Measurements from ENCODE around the gene SLC7A1.

SLC7A1 gene

DNA sequence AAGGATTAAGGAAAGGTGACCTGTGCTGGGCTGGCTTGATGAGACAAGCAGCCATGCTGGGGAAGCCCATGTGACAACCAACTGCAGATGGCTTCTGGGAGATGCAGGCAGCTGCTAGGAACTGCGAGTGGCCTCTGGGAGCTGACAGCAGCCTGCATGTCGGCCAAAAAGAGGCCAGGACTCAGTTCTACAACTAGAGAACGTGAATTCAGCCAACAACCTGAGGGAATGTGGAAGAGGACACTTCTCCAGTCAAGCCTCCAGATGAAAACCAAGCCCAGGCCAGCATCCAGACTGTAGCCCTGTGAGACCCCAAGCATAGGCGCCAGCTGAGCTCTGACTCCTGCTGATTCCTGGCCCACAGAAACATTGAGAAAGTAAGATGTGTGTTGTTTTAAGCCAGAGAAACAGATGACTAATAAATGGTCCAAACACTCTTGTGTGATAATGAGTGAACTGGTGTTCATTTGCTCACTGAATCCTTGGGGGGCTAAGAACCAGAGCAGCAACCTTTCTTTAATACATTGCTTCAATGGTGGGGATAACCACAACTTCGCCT, 45.0 kb downstream of the SLC7A1 start:
- DNase-seq, result no peak

GRCh38 chr13:29548722-29549121, 46.8 kb downstream of the SLC7A1 start:
- no peak for DNase-seq

DNA sequence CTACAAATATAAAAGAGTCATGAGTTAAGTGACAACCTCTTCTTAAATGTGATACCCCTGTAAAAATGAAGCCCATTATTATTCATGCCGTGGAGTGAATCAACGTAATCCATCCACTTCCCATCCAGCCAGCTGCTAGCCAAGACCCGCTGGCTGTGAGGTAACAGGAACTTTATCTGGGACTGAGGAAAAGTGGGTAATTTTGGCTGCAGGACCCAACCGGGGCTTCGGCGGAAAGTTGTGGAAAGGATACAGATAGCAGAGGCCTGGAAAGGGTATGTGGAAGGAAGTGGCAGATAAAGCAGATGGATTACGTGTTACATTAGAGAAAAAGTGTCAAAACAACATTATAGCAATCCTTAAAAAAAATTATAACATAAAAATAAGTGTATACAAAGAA, 48.3 kb downstream of the SLC7A1 start:
- DNase-seq, result no peak

DNA sequence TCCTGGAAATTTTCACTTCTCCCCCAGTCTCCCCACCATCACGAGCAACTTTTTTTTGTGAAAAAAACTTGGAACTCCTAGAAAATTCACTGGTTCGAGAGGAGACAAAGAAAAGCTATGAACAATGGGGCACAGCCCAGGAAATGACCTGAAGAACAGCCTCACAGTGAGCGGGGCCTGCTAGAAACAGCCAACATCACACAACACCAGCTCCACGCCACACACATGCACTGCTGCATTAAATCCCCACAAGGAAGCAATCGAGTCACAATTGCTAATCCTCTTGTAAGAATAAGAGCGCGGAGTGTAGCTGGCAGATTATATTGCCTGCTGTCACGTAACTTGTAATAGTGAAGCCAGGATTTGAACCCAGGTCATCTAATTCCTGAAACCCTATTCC, 48.8 kb downstream of the SLC7A1 start:
- DNase-seq, result no peak

DNA sequence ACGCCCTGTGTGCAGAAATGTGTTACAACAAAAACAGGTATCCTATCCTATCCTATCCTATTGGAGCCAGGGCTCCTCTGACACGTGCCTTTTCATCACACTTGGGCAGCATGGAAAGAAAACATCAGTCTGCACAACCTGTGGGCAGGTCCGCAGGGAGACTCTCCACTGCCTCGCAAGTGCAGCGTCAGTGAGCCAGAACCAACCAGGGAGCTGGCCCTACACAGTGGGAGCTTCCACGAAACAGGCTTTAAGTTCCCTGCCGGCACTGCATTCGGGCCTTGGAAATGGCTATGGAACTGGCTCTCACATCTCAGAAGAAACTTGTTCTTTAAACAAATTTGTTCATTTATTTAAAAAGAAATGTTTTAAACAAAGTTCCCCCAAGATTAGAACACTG, 49.5 kb downstream of the SLC7A1 start:
- DNase-seq, result no peak

DNA sequence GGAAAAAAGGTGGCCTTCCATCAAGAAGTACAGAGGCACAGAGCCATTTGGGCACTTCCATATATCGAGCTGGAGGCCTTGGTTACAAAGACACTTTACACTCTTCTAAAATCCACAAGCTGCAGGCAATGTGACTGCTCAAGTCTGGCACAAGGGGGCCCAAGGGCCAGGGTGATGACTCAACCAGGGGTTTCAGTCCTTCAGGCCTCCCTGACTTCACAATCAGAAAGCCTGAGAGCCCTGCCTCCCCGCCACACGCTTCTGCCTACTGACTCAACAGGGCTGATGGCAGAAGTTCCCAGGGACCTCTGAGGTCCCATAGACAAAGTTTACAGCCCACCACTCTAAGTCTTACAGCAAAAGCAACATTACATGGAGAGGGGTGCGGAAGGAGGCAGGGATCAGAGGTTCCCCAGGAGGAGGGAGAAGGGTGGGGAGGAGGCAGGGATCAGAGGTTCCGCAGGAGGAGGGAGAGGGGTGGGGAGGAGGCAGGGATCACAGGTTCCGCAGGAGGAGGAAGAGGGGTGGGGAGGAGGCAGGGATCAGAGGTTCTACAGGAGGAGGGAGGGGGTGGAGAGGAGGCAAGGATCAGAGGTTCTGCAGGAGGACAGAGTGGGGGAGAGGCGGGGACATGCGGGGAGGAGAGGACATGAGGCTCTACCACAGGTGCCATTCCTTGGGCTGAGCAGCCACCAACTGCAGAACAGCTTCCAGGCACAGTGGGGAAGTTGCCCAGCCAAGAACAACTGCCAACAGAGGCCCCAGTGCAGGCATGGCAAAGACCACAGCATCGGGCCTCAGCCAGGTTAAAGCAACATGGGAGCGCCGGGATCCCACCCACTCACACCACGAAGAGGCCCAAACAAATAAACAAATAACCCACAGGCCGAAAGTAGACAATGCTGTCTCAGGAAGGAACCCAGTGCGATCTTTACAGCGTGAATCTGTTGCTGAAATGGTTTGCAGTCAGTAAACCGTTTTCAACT, 52.0 kb downstream of the SLC7A1 start:
- no peak for DNase-seq

GRCh38 chr13:29542381-29542780, 53.1 kb downstream of the SLC7A1 start:
- no peak for DNase-seq

DNA sequence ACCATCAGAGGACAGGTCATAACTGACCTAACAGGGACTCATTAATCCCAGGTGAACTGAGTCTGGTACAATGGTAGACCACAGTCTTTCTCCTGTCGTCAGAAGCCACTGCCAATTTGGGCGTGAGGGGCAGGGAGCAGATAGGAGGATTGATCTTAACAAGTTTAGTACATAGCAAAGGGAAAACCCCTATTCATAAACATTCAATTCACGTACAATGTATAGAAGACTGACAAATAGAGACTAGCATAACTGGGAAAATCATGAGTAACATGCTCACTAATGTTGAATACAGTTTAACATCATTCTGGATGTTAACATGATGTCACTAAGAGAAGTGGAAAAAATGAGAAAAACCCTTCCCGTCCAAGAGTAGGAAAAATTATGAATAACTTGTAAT, 54.1 kb downstream of the SLC7A1 start:
- no peak for DNase-seq

- no peak for DNase-seq
Measured at GRCh38 chr13:29540799-29541198, 54.7 kb downstream of the SLC7A1 start.

- DNase-seq, result no peak
Measured at GRCh38 chr13:29540334-29540733, 55.2 kb downstream of the SLC7A1 start.

GRCh38 chr13:29539856-29540255, 55.6 kb downstream of the SLC7A1 start:
- no peak for DNase-seq

GRCh38 chr13:29538652-29539040, 56.8 kb downstream of the SLC7A1 start:
- no peak for DNase-seq

GRCh38 chr13:29537736-29538651, 57.5 kb downstream of the SLC7A1 start:
- no peak for DNase-seq

- no peak for DNase-seq
Measured at GRCh38 chr13:29536853-29537252, 58.6 kb downstream of the SLC7A1 start.

- no peak for DNase-seq
Measured at GRCh38 chr13:29535663-29536655, 59.5 kb downstream of the SLC7A1 start.

- no peak for DNase-seq
Measured at GRCh38 chr13:29534083-29534482, 61.4 kb downstream of the SLC7A1 start.

DNA sequence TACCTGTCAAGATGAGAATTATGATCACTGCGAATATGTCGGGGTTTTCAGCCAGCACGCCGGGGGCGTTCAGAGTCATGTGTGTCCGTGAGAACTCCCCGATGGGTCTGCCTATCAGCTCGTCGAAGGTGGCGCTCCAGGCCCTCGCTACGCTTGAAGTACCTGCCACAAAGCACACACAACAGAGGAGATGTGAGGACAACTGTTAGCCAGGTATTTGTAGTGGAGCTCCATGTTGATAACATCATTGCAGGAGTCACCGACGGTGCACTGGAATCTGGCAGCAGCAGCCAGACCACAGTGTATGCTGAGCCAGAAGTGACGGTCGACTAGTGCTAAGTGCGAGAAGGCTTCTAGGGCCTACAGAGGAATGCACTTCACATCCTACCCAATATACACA, 62.7 kb downstream of the SLC7A1 start:
- DNase-seq, result no peak

DNA sequence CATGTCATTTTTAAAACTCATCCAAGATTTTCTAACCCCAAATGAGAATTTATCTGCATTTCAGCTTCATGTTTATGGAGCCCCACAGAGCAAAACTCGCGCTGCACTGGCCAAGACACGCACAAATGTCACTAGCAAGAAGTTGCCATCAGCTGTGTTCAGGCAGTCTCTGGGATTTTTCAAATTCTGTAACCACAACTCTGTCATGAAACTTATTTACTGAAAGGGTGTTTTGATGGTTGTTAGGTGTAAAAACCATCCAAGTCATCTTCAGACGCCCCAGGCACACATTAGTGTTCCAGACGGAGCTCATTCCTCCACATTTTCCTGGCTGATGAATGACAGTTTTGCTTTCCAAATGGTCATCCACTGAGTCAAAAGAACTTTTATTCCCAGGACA, 63.4 kb downstream of the SLC7A1 start:
- DNase-seq, result no peak

- no peak for DNase-seq
Measured at GRCh38 chr13:29530901-29531300, 64.6 kb downstream of the SLC7A1 start.

DNA sequence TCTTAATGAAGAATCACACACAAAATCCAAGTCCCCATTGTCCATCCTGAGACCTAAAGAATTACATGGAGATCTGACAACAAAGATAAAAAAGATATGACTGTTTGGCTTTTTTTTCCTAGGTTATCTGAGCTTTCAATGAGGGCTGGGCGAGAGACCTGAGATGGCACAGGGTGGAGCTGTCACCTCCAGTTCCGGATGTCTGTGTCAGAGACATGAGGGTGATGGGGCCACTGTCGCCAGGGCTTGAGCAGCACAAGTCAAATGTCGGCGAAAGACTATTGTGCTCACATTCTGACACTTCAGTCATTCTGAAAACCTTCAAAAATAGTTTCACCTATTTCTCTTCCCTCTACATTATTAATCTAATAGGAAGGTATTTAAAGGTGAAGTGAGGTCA, 65.7 kb downstream of the SLC7A1 start:
- DNase-seq, result no peak

GRCh38 chr13:29527916-29528315, 67.6 kb downstream of the SLC7A1 start:
- DNase-seq, result no peak

DNA sequence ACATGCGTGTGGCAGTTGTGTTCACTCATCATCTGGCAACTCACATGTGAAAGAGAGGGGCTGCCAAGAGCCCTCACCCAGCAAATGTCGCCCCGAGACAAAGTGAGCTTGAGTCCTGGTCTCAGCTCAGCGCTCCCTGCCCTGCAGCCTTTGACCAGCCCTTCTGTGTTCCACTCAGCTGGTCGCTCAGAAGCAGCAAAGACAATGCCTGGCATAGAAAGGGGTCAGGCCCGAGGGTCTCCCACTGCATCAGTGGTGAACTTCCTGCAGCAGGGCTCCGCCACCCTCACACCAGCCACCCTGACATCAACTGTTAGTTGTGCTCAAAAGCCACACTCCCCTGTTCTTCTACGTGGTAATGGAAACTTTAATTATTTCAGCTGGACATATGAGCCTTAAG, 68.0 kb downstream of the SLC7A1 start:
- DNase-seq, result no peak
